DND-41 (cell line): ENCODE data around the gene SMIM21.

Experiments
- ATAC-seq: fragments of 200-7000 bp; cut with Tn5 transposase; 3 replicates; pipeline ENCODE4 v1.9.1; 2021; ENCODE audit warnings: low read depth; ENCODE audit not compliant: insufficient read depth
- DNase-seq: peaks from one replicate; pipeline ENCODE4 v3.0.0-alpha.2; 2020
- H2AFZ ChIP-seq: 2 replicates; pipeline ENCODE4 v1.6.0; 2012; ENCODE audit warnings: low read depth, low read length
- H3K27ac ChIP-seq: 2 replicates; pipeline ENCODE4 v1.5.1; 2012; ENCODE audit warnings: low read length, inconsistent platforms
- H3K27me3 ChIP-seq: fragments of 200-600 bp; sonication (generic); 2 replicates; pipeline ENCODE4 v1.6.0; 2012; ENCODE audit warnings: low read length, mild to moderate bottlenecking, inconsistent platforms; ENCODE audit not compliant: insufficient read depth, poor library complexity
- H3K36me3 ChIP-seq: 2 replicates; pipeline ENCODE4 v1.5.1; 2012; ENCODE audit warnings: low read length, inconsistent platforms; ENCODE audit not compliant: insufficient read depth
- H3K4me1 ChIP-seq: 2 replicates; pipeline ENCODE4 v1.5.1; 2012; ENCODE audit warnings: mild to moderate bottlenecking, low read length; ENCODE audit not compliant: insufficient read depth
- H3K4me2 ChIP-seq: 2 replicates; pipeline ENCODE4 v1.6.0; 2012; ENCODE audit warnings: mild to moderate bottlenecking, moderate library complexity, low read length, inconsistent platforms; ENCODE audit not compliant: insufficient read depth
- H3K4me3 ChIP-seq, 2 experiments: fragments of 200-600 bp in 1 of 2; shearing (Covaris generic) in 1 of 2; 2 replicates each; pipeline ENCODE4 v1.5.1; 2012 to 2016; ENCODE audit warnings: inconsistent platforms in 2 of 2, low read length in 2 of 2, mild to moderate bottlenecking in 2 of 2, low read depth in 1 of 2, moderate library complexity in 1 of 2
- H3K79me2 ChIP-seq: 2 replicates; pipeline ENCODE4 v1.6.0; 2012; ENCODE audit warnings: low read length, inconsistent platforms; ENCODE audit not compliant: insufficient read depth
- H3K9ac ChIP-seq: 2 replicates; pipeline ENCODE4 v1.6.0; 2012; ENCODE audit warnings: low read depth, mild to moderate bottlenecking, inconsistent platforms, low read length, moderate library complexity
- H3K9me3 ChIP-seq: 2 replicates; pipeline ENCODE4 v1.5.1; 2012; ENCODE audit warnings: low read length, moderate library complexity, mild to moderate bottlenecking, inconsistent platforms; ENCODE audit not compliant: insufficient read depth, severe bottlenecking
- H4K20me1 ChIP-seq: 2 replicates; pipeline ENCODE4 v1.6.0; 2012; ENCODE audit warnings: low read length; ENCODE audit not compliant: insufficient read depth
- EZH2 ChIP-seq: IDR thresholded peaks from 3 replicates; pipeline ENCODE4 v1.6.1; 2012; ENCODE audit warnings: borderline replicate concordance, low read depth, mild to moderate bottlenecking, moderate library complexity, low read length, inconsistent platforms; ENCODE audit not compliant: severe bottlenecking
- TF ChIP-seq, protein P1 (sequence below): IDR thresholded peaks from 2 replicates; pipeline ENCODE4 v1.5.1; 2012; ENCODE audit warnings: borderline replicate concordance, low read length, moderate library complexity, mild to moderate bottlenecking; ENCODE audit not compliant: poor library complexity, severe bottlenecking; ENCODE audit errors: extremely low read depth

Gene SMIM21

DNA sequence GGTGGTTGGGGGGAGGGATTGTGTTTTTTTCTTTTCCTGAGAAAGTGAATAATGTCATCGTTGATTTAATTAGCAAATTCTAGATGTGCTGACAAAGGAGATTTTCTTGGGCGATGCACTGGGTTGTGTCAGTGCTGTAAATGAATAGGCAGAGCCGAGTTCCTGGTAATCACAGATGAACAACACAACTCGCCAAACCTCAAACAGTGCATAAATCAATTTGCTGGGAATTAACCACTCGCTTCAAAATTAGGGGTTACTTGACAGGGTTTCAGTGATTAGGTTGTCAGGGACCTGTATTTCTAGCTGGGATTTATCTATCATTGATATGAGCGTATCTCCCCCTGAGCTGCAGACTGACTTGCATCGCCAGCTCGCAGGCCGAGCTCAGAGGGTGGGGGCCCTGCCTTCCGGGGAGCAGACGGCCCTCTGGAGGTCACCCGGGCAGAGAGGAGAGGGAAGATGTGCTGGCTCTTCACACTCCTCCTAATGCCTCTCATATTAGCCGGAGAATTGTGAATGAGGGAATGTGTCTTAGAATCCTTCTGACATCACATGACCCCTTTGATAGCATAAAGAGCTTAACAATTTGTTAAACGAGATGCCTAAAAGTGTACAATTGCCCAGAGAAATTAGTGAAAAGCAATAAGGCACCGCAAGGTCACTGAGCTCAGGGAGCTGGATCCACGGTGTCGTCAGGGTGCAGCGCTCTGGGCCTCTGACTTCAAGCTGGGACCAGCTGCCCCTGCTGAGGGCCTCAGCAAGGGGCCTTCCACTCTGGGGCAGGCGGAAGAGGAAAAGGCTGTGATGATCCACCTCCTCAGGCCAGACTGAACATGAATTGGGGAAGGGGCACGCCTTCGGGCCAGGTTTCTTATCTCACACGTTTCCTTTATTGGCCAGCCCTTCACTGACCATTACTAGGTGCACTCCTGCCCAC lies 48.9 kb downstream of the SMIM21 start:
- DNase-seq: no peak

DNA sequence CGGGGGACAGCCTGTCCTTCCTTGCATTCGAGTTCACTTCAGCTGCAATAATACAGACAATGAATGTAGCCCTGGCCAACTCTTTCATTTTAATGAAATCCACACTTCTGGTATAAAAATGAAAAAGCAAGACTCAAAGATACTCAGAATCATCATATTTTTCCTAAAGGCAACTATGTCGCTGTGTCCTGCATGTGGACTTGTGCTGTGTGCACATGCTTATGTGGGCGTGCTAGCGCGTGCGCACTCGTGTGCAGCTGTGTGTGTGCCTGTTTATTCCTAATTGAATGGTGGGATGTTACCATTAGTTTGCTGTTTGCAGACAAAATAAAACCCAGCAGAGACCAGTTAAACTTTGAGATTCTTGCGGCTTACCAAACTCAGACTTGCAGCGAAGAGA lies 49.6 kb downstream of the SMIM21 start:
- Histone ChIP-seq H3K4me1 (no peaks in the 10 kb centered on the region), H3K9ac (no peak overlapping the region), H2AFZ (no peak overlapping the region), H4K20me1 (no peaks in the 10 kb centered on the region), H3K36me3 (no peaks in the 10 kb centered on the region), H3K4me3 (no peak overlapping the region), H3K4me2 (no peak overlapping the region), H3K9me3 (no peaks in the 10 kb centered on the region), H3K27ac (no peak overlapping the region), H3K79me2 (no peaks in the 10 kb centered on the region), H3K27me3 (no peaks in the 10 kb centered on the region)
- ATAC-seq (no peak), DNase-seq (no peak)
- TF ChIP-seq EZH2: no peak
- TF ChIP-seq, protein P1, sequence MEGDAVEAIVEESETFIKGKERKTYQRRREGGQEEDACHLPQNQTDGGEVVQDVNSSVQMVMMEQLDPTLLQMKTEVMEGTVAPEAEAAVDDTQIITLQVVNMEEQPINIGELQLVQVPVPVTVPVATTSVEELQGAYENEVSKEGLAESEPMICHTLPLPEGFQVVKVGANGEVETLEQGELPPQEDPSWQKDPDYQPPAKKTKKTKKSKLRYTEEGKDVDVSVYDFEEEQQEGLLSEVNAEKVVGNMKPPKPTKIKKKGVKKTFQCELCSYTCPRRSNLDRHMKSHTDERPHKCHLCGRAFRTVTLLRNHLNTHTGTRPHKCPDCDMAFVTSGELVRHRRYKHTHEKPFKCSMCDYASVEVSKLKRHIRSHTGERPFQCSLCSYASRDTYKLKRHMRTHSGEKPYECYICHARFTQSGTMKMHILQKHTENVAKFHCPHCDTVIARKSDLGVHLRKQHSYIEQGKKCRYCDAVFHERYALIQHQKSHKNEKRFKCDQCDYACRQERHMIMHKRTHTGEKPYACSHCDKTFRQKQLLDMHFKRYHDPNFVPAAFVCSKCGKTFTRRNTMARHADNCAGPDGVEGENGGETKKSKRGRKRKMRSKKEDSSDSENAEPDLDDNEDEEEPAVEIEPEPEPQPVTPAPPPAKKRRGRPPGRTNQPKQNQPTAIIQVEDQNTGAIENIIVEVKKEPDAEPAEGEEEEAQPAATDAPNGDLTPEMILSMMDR: no peak

More for the DNA sequence above, 48.9 kb downstream of the SMIM21 start:
- Histone ChIP-seq H2AFZ (no peak overlapping the region), H4K20me1 (no peaks in the 10 kb centered on the region), H3K4me1 (no peaks in the 10 kb centered on the region), H3K4me2 (no peak overlapping the region), H3K36me3 (no peaks in the 10 kb centered on the region), H3K9me3 (no peaks in the 10 kb centered on the region), H3K9ac (no peak overlapping the region), H3K27me3 (no peaks in the 10 kb centered on the region), H3K79me2 (no peaks in the 10 kb centered on the region), H3K27ac (no peak overlapping the region), H3K4me3 (no peak overlapping the region)
- TF ChIP-seq, protein P1: no peak
- TF ChIP-seq EZH2: no peak
- ATAC-seq: no peak

GRCh38 chr18:75377258-75377657 lies 50.2 kb downstream of the SMIM21 start:
- no peak for ATAC-seq
- H3K27me3 ChIP-seq: no peaks in the 10 kb centered on the region
- no peak overlapping the region for H3K9ac ChIP-seq
- H4K20me1 ChIP-seq: no peaks in the 10 kb centered on the region
- TF ChIP-seq, protein P1: no peak
- no peak for TF ChIP-seq EZH2
- no peaks in the 10 kb centered on the region for H3K79me2 ChIP-seq
- no peaks in the 10 kb centered on the region for H3K36me3 ChIP-seq
- H3K4me1 ChIP-seq: no peaks in the 10 kb centered on the region
- H3K4me2 ChIP-seq: no peak overlapping the region
- DNase-seq: no peak
- no peak overlapping the region for H3K27ac ChIP-seq
- no peak overlapping the region for H2AFZ ChIP-seq
- H3K4me3 ChIP-seq: no peak overlapping the region
- no peaks in the 10 kb centered on the region for H3K9me3 ChIP-seq
